ENCODE measurements around the gene DBNDD2. TPM values are rescaled to one million over a fixed set of nuclear protein-coding genes. Genes with fewer than 3 reads are reported as not detected.

Gene DBNDD2, protein sequence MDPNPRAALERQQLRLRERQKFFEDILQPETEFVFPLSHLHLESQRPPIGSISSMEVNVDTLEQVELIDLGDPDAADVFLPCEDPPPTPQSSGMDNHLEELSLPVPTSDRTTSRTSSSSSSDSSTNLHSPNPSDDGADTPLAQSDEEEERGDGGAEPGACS
- 100 to 1,000 TPM in 1 of 4 donors, 10 to 100 TPM in 3; 53.2 to 115 (median 72.5) TPM for total RNA-seq

DNA sequence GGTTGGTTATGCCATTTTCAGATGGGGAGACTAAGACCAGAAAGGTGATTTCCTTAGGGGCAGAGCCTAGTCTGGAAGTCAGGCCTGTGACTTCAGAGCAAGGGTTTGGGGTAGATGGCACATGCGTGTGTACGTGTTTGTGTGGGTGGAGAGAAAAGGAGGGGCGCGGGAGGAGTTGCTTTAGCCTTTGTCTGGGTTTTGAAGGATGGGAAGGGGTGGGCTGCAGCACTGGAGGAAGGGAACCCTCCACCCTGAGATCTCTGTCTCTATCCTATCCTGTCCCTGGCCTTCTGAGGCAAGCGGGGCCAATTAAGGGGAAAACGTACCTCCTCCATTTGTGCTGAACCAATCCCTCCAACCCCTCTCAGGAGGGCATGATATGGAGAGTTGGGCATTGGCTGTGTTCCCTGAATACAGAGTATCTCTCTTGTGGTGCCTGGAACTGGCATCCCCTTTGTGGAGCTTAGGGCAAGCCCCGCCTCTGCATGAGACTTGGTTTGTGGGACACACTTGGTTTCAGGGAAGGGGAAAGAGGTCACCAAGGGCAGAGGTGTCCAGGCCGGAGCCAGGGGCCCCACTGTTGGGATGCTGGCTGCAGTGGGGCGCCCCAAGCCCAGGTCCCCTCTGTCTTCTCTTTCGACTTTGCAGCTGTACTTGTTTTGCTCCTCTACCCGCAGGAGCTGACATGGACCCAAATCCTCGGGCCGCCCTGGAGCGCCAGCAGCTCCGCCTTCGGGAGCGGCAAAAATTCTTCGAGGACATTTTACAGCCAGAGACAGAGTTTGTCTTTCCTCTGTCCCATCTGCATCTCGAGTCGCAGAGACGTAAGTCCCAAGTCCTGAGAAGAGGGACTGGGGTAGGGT lies at the start of gene DBNDD2:
Gene DBNDD2, plus strand, starts transcription at position 507 of the 863 bp plus-strand sequence. Its CDS starts 179 bp downstream, at position 686.
- TF ChIP-seq POLR2A (IDR thresholded peaks at IDR 0.05): no peak
- TF ChIP-seq, protein P1, sequence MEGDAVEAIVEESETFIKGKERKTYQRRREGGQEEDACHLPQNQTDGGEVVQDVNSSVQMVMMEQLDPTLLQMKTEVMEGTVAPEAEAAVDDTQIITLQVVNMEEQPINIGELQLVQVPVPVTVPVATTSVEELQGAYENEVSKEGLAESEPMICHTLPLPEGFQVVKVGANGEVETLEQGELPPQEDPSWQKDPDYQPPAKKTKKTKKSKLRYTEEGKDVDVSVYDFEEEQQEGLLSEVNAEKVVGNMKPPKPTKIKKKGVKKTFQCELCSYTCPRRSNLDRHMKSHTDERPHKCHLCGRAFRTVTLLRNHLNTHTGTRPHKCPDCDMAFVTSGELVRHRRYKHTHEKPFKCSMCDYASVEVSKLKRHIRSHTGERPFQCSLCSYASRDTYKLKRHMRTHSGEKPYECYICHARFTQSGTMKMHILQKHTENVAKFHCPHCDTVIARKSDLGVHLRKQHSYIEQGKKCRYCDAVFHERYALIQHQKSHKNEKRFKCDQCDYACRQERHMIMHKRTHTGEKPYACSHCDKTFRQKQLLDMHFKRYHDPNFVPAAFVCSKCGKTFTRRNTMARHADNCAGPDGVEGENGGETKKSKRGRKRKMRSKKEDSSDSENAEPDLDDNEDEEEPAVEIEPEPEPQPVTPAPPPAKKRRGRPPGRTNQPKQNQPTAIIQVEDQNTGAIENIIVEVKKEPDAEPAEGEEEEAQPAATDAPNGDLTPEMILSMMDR (IDR thresholded peaks at IDR 0.05): no peak
- H3K4me3 ChIP-seq (ENCODE audit: low read depth, poor library complexity, severe bottlenecking): peak within 1 kb of the TSS; percentile 57
- intact Hi-C loops (cut with DNase I; ENCODE audit: low total_unique reads): no loop called here
- no peak for DNase-seq (ENCODE audit: low spot score in 2 of 2)
- 82 to 84% methylated on average over 21 of the region's 21 CpGs for WGBS, 2 donors

DNA sequence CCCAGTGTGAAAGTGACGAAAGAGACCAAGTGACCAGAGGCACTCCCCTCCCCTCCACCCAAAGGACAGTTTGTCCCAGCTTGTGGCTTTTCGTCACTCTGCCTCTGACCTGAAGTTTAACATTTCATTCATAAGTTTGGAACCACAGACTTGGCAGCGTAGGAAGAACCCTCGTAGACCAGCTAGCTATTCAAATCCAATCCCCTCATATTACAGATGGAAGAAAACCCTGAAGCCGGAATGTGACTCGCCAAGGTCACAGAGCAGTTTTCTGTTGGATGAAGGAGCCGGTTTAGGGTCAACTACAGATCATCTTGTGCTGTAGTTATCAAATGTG lies 49.1 kb upstream of the DBNDD2 start:
- 72% methylated on average over 7 of the region's 7 CpGs for WGBS, 2 donors
- intact Hi-C loops (cut with DNase I; ENCODE audit: low total_unique reads): no loop called here
- peak in 1 of 2 donors; percentile 87 for DNase-seq (ENCODE audit: low spot score in 2 of 2)
- TF ChIP-seq, protein P1 (IDR thresholded peaks at IDR 0.05): no peak
- no peak for TF ChIP-seq POLR2A (IDR thresholded peaks at IDR 0.05)
- no peak overlapping the region for H3K4me3 ChIP-seq (ENCODE audit: low read depth, poor library complexity, severe bottlenecking)

DNA sequence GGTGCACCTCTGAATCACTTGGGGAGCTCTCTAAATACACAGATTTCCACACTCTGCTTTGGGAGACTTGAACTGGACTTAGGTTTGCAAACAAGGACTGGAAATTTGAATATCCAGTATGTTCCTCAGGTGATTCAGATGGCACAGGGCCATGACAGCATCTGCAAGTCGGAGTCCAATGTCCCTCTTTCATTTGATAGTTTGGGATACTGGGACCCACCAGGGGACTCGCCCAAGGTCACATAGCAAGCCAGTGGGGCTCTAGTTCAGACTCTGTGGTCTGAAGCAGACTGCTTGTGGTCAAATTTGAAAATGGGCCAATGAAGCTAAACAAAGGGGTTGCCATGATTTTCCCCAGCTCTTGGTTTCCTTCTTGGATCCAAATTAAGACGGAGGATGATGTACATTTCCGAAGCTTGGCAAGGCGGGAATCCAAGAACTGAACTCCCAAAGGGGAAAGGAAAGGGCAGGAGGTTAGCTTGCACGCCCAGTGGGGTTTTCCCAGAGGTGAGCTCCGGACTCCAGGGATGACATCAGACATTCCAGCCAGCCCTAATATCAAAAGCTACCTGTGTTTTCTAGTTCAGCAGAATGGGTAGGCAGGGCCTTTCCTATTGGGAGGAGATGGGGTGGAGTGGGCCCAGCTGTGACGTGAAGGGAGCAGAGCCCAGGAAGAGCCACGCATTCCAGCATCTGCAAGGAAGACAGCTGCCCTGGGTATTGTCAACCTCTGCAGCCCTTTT lies 48.5 kb upstream of the DBNDD2 start:
- intact Hi-C loops (cut with DNase I; ENCODE audit: low total_unique reads): no loop called here
- peak in 1 of 2 donors; percentile 68 for DNase-seq (ENCODE audit: low spot score in 2 of 2)
- TF ChIP-seq, protein P1 (IDR thresholded peaks at IDR 0.05): no peak
- TF ChIP-seq POLR2A (IDR thresholded peaks at IDR 0.05): no peak
- H3K4me3 ChIP-seq (ENCODE audit: low read depth, poor library complexity, severe bottlenecking): no peak overlapping the region
- WGBS, 2 donors: 46 to 48% methylated on average over 9 of the region's 9 CpGs

DNA sequence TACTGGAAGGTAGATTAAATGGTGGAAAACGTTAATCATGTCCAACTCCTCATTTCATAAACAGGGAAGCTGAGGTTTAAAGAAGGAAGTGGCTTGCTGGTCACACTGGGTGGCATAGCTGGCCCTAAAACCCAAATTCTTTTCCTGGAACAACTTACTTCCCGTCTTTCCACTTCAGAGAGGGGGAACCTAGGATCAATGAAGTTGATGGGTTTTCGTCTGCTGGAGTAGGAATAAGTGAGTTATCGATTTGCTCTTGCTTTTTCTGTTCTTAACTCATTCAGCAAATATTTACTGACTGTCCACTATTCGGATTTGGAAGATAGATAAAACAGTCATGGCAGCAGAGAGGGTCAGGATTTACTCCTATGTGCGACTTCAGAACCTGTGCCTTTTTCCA lies 46.3 kb upstream of the DBNDD2 start:
- no peak for DNase-seq (ENCODE audit: low spot score in 2 of 2)
- WGBS, 2 donors: 76 to 82% methylated on average over 6 of the region's 6 CpGs
- intact Hi-C loops (cut with DNase I; ENCODE audit: low total_unique reads): no loop called here
- TF ChIP-seq, protein P1 (IDR thresholded peaks at IDR 0.05): no peak
- TF ChIP-seq POLR2A (IDR thresholded peaks at IDR 0.05): no peak
- H3K4me3 ChIP-seq (ENCODE audit: low read depth, poor library complexity, severe bottlenecking): no peak overlapping the region

DNA sequence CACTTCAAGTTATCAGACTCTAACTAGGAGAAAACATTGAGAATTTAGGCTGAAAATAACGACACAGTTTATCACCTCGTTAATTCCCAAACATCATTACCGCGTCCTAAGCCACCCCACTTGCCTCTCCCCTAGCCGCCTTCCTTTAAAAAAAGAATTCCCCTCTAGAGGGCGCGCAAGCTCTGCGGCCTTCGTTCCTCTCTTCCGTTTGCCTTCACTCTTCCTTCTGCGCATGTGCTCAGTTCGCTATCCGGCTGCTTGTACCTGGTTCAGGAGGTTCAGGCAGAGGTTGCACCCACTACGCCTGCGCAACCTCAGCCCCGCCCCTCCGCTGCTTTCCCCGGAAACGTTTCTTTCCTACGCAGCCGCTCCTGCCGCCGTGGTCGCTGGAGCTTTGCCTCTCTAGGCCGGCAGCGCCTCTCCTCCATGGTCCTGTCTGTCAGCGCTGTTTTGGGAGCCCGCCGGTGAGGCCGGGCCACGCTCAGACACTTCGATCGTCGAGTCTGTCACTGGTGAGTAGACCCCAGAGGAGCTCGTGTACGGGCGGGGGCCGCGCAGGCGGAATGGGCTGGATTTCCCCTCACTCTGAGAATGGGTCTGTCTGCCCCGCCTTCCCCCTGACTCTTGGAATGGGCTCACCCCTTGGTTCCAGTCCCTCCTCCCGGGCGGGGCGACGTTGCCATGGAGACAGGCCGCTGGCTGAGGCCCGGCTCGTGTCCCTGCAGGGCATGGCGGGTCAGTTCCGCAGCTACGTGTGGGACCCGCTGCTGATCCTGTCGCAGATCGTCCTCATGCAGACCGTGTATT lies 45.1 kb upstream of the DBNDD2 start, which contains the start of gene SYS1:
Gene SYS1, plus strand, starts transcription at position 353 of the 807 bp plus-strand sequence. Its CDS starts 376 bp downstream, at position 729.
- 0 to 1% methylated on average over 45 of the region's 55 CpGs for WGBS, 2 donors
- TF ChIP-seq, protein P1 (IDR thresholded peaks at IDR 0.05): peak in 1 of 3 donors; percentile 28
- TF ChIP-seq POLR2A (IDR thresholded peaks at IDR 0.05): no peak

More for the DNA sequence above, 45.1 kb upstream of the DBNDD2 start, which contains the start of gene SYS1:
- H3K4me3 ChIP-seq (ENCODE audit: low read depth, poor library complexity, severe bottlenecking): peak within 1 kb of the TSS; percentile 48
- DNase-seq (ENCODE audit: low spot score in 2 of 2): peak; percentile 97 to 99
- intact Hi-C loops (cut with DNase I; ENCODE audit: low total_unique reads): no loop called here
